ENCODE data around the gene ADCY7. TPM values are rescaled to one million over a fixed set of nuclear protein-coding genes. Genes with fewer than 3 reads are reported as not detected.

Gene ADCY7
- total RNA-seq, 3 donors from 2014 or later (not counting 1 experiment from before 2014, with no cell fraction given): 479 to 591 (median 512) TPM

DNA sequence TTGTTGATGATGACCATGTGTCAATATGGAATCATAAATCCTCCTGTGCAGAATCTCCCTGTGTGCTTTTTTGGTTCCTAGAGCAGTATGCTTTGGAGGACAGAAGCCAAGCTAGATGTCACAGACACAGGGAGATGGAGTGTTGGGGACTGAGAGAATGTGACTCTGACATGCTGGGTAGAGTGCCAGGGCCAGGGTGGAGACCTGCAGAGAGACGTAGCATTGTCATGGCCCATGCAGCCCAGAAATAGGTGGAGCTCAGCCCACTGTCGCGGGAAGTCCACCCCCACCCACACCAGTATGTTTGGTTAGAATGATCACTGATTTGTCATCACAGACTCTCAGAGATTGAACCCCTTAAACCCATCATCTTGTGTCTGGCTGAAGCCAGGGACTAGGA is 39.2 kb upstream of the ADCY7 start:
- Histone ChIP-seq H3K4me1 (ENCODE audit: control insufficient read depth, insufficient read depth, low read length) (peaks cover 18% of the 10 kb centered on the region), H3K27ac (ENCODE audit: low read length) (peak overlapping the region; percentile 20), H3K27me3 (ENCODE audit: control insufficient read depth, insufficient read depth, low read length) (no peaks in the 10 kb centered on the region), H3K36me3 (ENCODE audit: control insufficient read depth, insufficient read depth, low read length) (peaks cover 46% of the 10 kb centered on the region), H3K9me3 (ENCODE audit: control insufficient read depth, insufficient read depth, low read length) (no peaks in the 10 kb centered on the region), H3K4me3 (ENCODE audit: low read length) (no peak overlapping the region)
- Mint-ChIP-seq H3K4me1 (peaks cover 24 to 25% of the 10 kb centered on the region in 2 donors), H3K9me3 (no peaks in the 10 kb centered on the region), H3K27ac (peak overlapping the region in 1 of 2 donors; percentile 74), H3K27me3 (ENCODE audit: low read depth in 2 of 2) (no peaks in the 10 kb centered on the region), H3K36me3 (peaks cover 24% of the 10 kb centered on the region), H3K4me3 (no peak overlapping the region)
- DNase-seq (no peak), ATAC-seq (peak in 2 of 3 donors; percentile 49 to 58)
- intact Hi-C loops (cut with micrococcal nuclease): loop anchor here (5.0 kb wide), 1 partner anchor 55 kb away; no protein-coding TSS in a partner anchor
- TF ChIP-seq, protein P1, sequence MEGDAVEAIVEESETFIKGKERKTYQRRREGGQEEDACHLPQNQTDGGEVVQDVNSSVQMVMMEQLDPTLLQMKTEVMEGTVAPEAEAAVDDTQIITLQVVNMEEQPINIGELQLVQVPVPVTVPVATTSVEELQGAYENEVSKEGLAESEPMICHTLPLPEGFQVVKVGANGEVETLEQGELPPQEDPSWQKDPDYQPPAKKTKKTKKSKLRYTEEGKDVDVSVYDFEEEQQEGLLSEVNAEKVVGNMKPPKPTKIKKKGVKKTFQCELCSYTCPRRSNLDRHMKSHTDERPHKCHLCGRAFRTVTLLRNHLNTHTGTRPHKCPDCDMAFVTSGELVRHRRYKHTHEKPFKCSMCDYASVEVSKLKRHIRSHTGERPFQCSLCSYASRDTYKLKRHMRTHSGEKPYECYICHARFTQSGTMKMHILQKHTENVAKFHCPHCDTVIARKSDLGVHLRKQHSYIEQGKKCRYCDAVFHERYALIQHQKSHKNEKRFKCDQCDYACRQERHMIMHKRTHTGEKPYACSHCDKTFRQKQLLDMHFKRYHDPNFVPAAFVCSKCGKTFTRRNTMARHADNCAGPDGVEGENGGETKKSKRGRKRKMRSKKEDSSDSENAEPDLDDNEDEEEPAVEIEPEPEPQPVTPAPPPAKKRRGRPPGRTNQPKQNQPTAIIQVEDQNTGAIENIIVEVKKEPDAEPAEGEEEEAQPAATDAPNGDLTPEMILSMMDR (IDR thresholded peaks at IDR 0.05): no peak
- WGBS (ENCODE audit: insufficient coverage): 18% methylated on average over 3 of the region's 3 CpGs

DNA sequence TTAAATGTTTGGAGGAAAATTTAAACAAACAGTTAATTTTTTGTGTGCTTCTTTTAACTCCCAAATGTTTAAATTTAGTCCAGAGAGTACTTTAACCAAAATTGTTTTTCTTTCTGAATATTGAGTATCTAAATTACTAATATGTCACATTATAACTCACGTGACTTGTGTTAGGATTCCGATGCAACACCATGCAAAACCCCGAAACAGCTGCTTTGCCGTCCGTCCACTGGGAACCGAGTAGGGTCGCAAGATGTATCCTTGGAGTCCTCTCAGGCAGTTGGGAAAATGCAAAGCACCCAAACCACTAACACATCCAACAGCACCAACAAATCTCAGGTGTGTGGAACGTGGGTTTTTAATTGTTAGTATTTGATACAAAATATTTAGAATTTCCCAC is 38.7 kb upstream of the ADCY7 start:
- Mint-ChIP-seq H3K36me3 (peaks cover 24% of the 10 kb centered on the region), H3K27me3 (ENCODE audit: low read depth in 2 of 2) (no peaks in the 10 kb centered on the region), H3K4me3 (no peak overlapping the region), H3K27ac (peak overlapping the region in 1 of 2 donors; percentile 74), H3K9me3 (no peaks in the 10 kb centered on the region), H3K4me1 (peaks cover 24 to 25% of the 10 kb centered on the region in 2 donors)
- Histone ChIP-seq H3K27me3 (ENCODE audit: control insufficient read depth, insufficient read depth, low read length) (no peaks in the 10 kb centered on the region), H3K4me3 (ENCODE audit: low read length) (no peak overlapping the region), H3K4me1 (ENCODE audit: control insufficient read depth, insufficient read depth, low read length) (peaks cover 18% of the 10 kb centered on the region), H3K36me3 (ENCODE audit: control insufficient read depth, insufficient read depth, low read length) (peaks cover 42% of the 10 kb centered on the region), H3K27ac (ENCODE audit: low read length) (no peak overlapping the region), H3K9me3 (ENCODE audit: control insufficient read depth, insufficient read depth, low read length) (no peaks in the 10 kb centered on the region)
- TF ChIP-seq, protein P1 (IDR thresholded peaks at IDR 0.05): no peak
- DNase-seq (no peak), ATAC-seq (no peak)
- 79% methylated on average over 7 of the region's 8 CpGs for WGBS (ENCODE audit: insufficient coverage)
- intact Hi-C loops (cut with micrococcal nuclease): loop anchor here (5.0 kb wide), 1 partner anchor 55 kb away; no protein-coding TSS in a partner anchor

DNA sequence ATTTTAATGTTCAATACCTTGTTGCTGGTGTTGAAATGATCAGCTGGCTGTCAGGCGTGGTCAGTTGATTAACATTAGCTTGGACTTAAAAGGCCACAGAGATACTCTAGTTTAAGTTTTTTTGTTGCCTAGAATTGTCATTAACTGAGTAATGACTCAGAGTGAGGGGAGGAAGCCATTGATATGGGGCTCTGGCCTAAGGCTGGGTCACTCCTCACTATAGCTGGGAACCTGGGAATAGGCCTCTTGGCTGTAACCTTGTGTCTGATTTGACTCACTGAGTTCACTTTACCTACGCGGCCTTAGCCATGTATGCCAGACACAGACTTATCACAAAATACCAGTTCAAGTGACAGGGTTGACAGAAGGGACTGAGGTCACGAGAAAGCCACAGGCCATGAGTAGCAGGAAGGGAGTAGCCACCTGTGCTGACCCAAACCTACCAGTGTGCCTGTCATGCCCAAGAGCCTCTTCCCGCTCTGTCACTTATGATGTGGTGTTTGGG is 37.9 kb upstream of the ADCY7 start:
- Mint-ChIP-seq H3K36me3 (peaks cover 24% of the 10 kb centered on the region), H3K4me3 (no peak overlapping the region), H3K27me3 (ENCODE audit: low read depth in 2 of 2) (no peaks in the 10 kb centered on the region), H3K27ac (peak overlapping the region; percentile 20 to 74), H3K9me3 (no peaks in the 10 kb centered on the region), H3K4me1 (peaks cover 24 to 25% of the 10 kb centered on the region in 2 donors)
- TF ChIP-seq, protein P1 (IDR thresholded peaks at IDR 0.05): no peak
- peaks cover 37% of the 10 kb centered on the region for H3K36me3 ChIP-seq (ENCODE audit: control insufficient read depth, insufficient read depth, low read length)
- H3K27me3 ChIP-seq (ENCODE audit: control insufficient read depth, insufficient read depth, low read length): no peaks in the 10 kb centered on the region
- peak overlapping the region; percentile 29 for H3K27ac ChIP-seq (ENCODE audit: low read length)
- H3K9me3 ChIP-seq (ENCODE audit: control insufficient read depth, insufficient read depth, low read length): no peaks in the 10 kb centered on the region
- intact Hi-C loops (cut with micrococcal nuclease): loop anchor here (5.0 kb wide), 1 partner anchor 54 kb away; no protein-coding TSS in a partner anchor
- no peak overlapping the region for H3K4me3 ChIP-seq (ENCODE audit: low read length)
- no peak for DNase-seq
- ATAC-seq: peak in 2 of 3 donors; percentile 66 to 70
- peaks cover 18% of the 10 kb centered on the region for H3K4me1 ChIP-seq (ENCODE audit: control insufficient read depth, insufficient read depth, low read length)
- WGBS (ENCODE audit: insufficient coverage): 51% methylated on average over 4 of the region's 5 CpGs

Measured in natural killer cell (primary cell).